LNCaP clone FGC (cell line): ENCODE measurements around the gene KCNN3.

Experiments used
- DNase-seq: peaks from one replicate; pipeline ENCODE4 v3.0.0-alpha.2; 2011; ENCODE audit warnings: low read depth
- H3K4me3 ChIP-seq: 2 replicates; pipeline ENCODE4 v1.5.1; 2011; ENCODE audit warnings: mild to moderate bottlenecking, low read depth, low read length, control low read depth
- CTCF ChIP-seq: IDR thresholded peaks from 2 replicates; pipeline ENCODE4 v1.5.1; 2012; ENCODE audit warnings: mild to moderate bottlenecking; ENCODE audit not compliant: control insufficient read depth, insufficient read depth; ENCODE audit errors: extremely low read depth

The KCNN3 gene

DNA sequence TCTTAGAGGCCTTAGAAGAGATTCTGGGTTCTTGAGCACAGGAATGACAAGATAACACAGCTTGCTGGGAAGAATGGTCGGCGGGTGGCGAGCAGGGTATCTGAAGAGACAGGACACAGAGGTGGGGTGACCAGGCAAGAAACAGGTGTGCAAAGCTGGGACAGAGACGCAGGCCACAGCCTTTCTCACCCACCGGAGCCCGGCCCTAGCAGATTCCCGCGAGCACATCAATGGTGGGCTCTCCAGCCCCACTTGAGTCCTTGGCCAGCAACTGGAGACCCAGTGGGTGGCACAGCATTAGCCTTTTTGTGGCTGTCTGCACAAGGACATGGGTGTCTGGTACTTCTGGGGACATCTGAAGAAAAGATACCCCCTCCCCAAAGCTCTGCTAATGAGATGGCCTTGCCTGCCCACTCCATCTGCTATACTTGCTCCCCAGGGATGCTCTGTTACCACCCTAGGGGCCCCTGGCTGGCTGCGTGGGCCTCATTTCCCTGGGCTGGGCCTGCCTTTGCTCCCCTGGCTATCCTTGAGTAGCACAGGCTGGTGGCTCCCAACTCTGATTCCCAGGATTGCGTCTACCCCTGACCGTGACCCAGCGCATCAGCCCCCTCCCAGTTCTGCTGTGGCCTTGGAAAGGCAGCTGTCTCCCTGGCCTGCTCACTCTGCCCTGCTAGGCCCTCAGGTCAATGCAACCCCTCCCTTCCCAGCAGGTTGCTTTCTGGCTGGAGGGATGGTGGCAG, 134.8 kb downstream of the KCNN3 start:
- no peak for DNase-seq
- no peak for TF ChIP-seq CTCF
- no peak overlapping the region for H3K4me3 ChIP-seq

DNA sequence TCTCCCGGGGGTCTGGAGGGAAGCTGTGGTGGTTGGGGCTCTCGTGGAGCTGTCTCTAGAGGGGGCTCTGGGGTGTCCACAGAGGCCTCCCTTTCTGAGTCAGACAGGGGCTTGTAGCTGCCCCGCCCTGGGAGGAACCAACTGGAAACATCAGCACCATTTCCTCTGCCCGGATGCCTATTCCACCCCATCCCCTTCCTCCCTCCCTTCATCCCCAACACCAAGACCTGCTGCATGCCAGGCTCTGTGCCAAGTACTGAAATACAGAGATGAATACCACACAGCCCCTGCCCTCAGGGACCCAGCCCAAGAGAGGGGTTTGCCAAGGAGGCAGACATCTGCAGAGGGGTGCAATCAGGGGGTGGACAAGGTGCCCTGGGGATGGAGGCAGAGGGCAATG, 136.5 kb downstream of the KCNN3 start:
- DNase-seq, result no peak
- H3K4me3 ChIP-seq, result no peak overlapping the region
- TF ChIP-seq CTCF, result no peak

- no peak for DNase-seq
- no peak overlapping the region for H3K4me3 ChIP-seq
- no peak for TF ChIP-seq CTCF
These were observed 139.0 kb downstream of the KCNN3 start for GRCh38 chr1:154730986-154731489.

DNA sequence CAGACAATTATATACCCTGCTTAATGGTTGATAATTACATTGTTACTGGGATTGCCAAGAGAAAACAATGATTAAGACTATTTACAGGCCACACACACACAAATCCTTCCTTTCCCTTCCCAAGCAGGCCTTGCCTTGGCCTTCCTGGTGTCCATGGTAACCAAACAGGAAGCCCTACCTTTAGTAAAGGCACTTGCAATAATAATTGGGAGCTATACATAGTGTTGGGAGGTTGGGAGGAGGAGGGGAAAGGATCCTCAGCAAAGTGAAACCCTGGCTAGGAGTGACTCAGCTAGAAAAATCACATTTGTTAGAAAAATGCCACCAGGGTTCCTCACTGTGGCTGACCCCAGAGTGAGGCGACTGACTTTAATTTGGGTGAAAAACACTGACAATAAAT, 139.8 kb downstream of the KCNN3 start:
- DNase-seq, result no peak

GRCh38 chr1:154729577-154729976, 140.5 kb downstream of the KCNN3 start:
- no peak overlapping the region for H3K4me3 ChIP-seq
- no peak for TF ChIP-seq CTCF

More for the DNA sequence above, 139.8 kb downstream of the KCNN3 start:
- H3K4me3 ChIP-seq, result no peak overlapping the region
- no peak for TF ChIP-seq CTCF

GRCh38 chr1:154729031-154729442, 141.0 kb downstream of the KCNN3 start:
- no peak for DNase-seq
- H3K4me3 ChIP-seq, result no peak overlapping the region
- no peak for TF ChIP-seq CTCF

More at GRCh38 chr1:154729577-154729976, 140.5 kb downstream of the KCNN3 start:
- no peak for DNase-seq
